Measurements from ENCODE around the gene ATG4B.

Gene ATG4B

GRCh38 chr2:241673797-241674725 lies 36.6 kb downstream of the ATG4B start:
- no peak for DNase-seq
- Histone ChIP-seq H3K9me3 (ENCODE audit: control insufficient read depth, low read length) (no peaks in the 10 kb centered on the region), H3K27me3 (replicated peaks; ENCODE audit: control insufficient read depth, insufficient read depth, low read length, poor library complexity, severe bottlenecking) (no peaks in the 10 kb centered on the region), H3K27ac (ENCODE audit: insufficient read depth, low read length, poor library complexity, severe bottlenecking) (no peak overlapping the region), H3K4me3 (ENCODE audit: insufficient read depth, low read depth, low read length, poor library complexity, severe bottlenecking) (no peak overlapping the region), H3K4me1 (ENCODE audit: control insufficient read depth, insufficient read depth, low read length, poor library complexity, severe bottlenecking) (no peaks in the 10 kb centered on the region), H3K36me3 (ENCODE audit: control insufficient read depth, insufficient read depth, low read length) (peaks cover 40% of the 10 kb centered on the region)

- H3K9me3 ChIP-seq (ENCODE audit: control insufficient read depth, low read length), result no peaks in the 10 kb centered on the region
- no peaks in the 10 kb centered on the region for H3K27me3 ChIP-seq (replicated peaks; ENCODE audit: control insufficient read depth, insufficient read depth, low read length, poor library complexity, severe bottlenecking)
- H3K4me1 ChIP-seq (ENCODE audit: control insufficient read depth, insufficient read depth, low read length, poor library complexity, severe bottlenecking), result no peaks in the 10 kb centered on the region
- no peak for DNase-seq
- no peak overlapping the region for H3K4me3 ChIP-seq (ENCODE audit: insufficient read depth, low read depth, low read length, poor library complexity, severe bottlenecking)
- H3K27ac ChIP-seq (ENCODE audit: insufficient read depth, low read length, poor library complexity, severe bottlenecking), result no peak overlapping the region
- H3K36me3 ChIP-seq (ENCODE audit: control insufficient read depth, insufficient read depth, low read length), result peaks cover 27% of the 10 kb centered on the region
Measured at GRCh38 chr2:241675885-241676284, 38.4 kb downstream of the ATG4B start.

GRCh38 chr2:241676665-241677064 lies 39.2 kb downstream of the ATG4B start:
- no peaks in the 10 kb centered on the region for H3K4me1 ChIP-seq (ENCODE audit: control insufficient read depth, insufficient read depth, low read length, poor library complexity, severe bottlenecking)
- no peak for DNase-seq
- peaks cover 27% of the 10 kb centered on the region for H3K36me3 ChIP-seq (ENCODE audit: control insufficient read depth, insufficient read depth, low read length)
- H3K9me3 ChIP-seq (ENCODE audit: control insufficient read depth, low read length), result no peaks in the 10 kb centered on the region
- H3K27ac ChIP-seq (ENCODE audit: insufficient read depth, low read length, poor library complexity, severe bottlenecking), result no peak overlapping the region
- H3K27me3 ChIP-seq (replicated peaks; ENCODE audit: control insufficient read depth, insufficient read depth, low read length, poor library complexity, severe bottlenecking), result no peaks in the 10 kb centered on the region
- no peak overlapping the region for H3K4me3 ChIP-seq (ENCODE audit: insufficient read depth, low read depth, low read length, poor library complexity, severe bottlenecking)

- no peaks in the 10 kb centered on the region for H3K27me3 ChIP-seq (replicated peaks; ENCODE audit: control insufficient read depth, insufficient read depth, low read length, poor library complexity, severe bottlenecking)
- no peak overlapping the region for H3K4me3 ChIP-seq (ENCODE audit: insufficient read depth, low read depth, low read length, poor library complexity, severe bottlenecking)
- H3K9me3 ChIP-seq (ENCODE audit: control insufficient read depth, low read length), result no peaks in the 10 kb centered on the region
- no peak for DNase-seq
- no peaks in the 10 kb centered on the region for H3K4me1 ChIP-seq (ENCODE audit: control insufficient read depth, insufficient read depth, low read length, poor library complexity, severe bottlenecking)
- H3K36me3 ChIP-seq (ENCODE audit: control insufficient read depth, insufficient read depth, low read length), result peaks cover 27% of the 10 kb centered on the region
- H3K27ac ChIP-seq (ENCODE audit: insufficient read depth, low read length, poor library complexity, severe bottlenecking), result no peak overlapping the region
Measured at GRCh38 chr2:241677392-241677791, 39.9 kb downstream of the ATG4B start.

GRCh38 chr2:241678307-241678706 lies 40.8 kb downstream of the ATG4B start:
- no peak overlapping the region for H3K4me3 ChIP-seq (ENCODE audit: insufficient read depth, low read depth, low read length, poor library complexity, severe bottlenecking)
- no peaks in the 10 kb centered on the region for H3K9me3 ChIP-seq (ENCODE audit: control insufficient read depth, low read length)
- no peaks in the 10 kb centered on the region for H3K27me3 ChIP-seq (replicated peaks; ENCODE audit: control insufficient read depth, insufficient read depth, low read length, poor library complexity, severe bottlenecking)
- H3K27ac ChIP-seq (ENCODE audit: insufficient read depth, low read length, poor library complexity, severe bottlenecking), result no peak overlapping the region
- no peaks in the 10 kb centered on the region for H3K4me1 ChIP-seq (ENCODE audit: control insufficient read depth, insufficient read depth, low read length, poor library complexity, severe bottlenecking)
- H3K36me3 ChIP-seq (ENCODE audit: control insufficient read depth, insufficient read depth, low read length), result peaks cover 27% of the 10 kb centered on the region
- DNase-seq, result no peak

GRCh38 chr2:241678784-241679540 lies 41.5 kb downstream of the ATG4B start:
- Histone ChIP-seq H3K27ac (ENCODE audit: insufficient read depth, low read length, poor library complexity, severe bottlenecking) (no peak overlapping the region), H3K36me3 (ENCODE audit: control insufficient read depth, insufficient read depth, low read length) (peaks cover 27% of the 10 kb centered on the region), H3K4me3 (ENCODE audit: insufficient read depth, low read depth, low read length, poor library complexity, severe bottlenecking) (no peak overlapping the region), H3K27me3 (replicated peaks; ENCODE audit: control insufficient read depth, insufficient read depth, low read length, poor library complexity, severe bottlenecking) (no peaks in the 10 kb centered on the region), H3K4me1 (ENCODE audit: control insufficient read depth, insufficient read depth, low read length, poor library complexity, severe bottlenecking) (no peaks in the 10 kb centered on the region), H3K9me3 (ENCODE audit: control insufficient read depth, low read length) (no peaks in the 10 kb centered on the region)
- no peak for DNase-seq

- H3K27me3 ChIP-seq (replicated peaks; ENCODE audit: control insufficient read depth, insufficient read depth, low read length, poor library complexity, severe bottlenecking), result no peaks in the 10 kb centered on the region
- H3K27ac ChIP-seq (ENCODE audit: insufficient read depth, low read length, poor library complexity, severe bottlenecking), result no peak overlapping the region
- peaks cover 27% of the 10 kb centered on the region for H3K36me3 ChIP-seq (ENCODE audit: control insufficient read depth, insufficient read depth, low read length)
- H3K9me3 ChIP-seq (ENCODE audit: control insufficient read depth, low read length), result no peaks in the 10 kb centered on the region
- no peaks in the 10 kb centered on the region for H3K4me1 ChIP-seq (ENCODE audit: control insufficient read depth, insufficient read depth, low read length, poor library complexity, severe bottlenecking)
- no peak overlapping the region for H3K4me3 ChIP-seq (ENCODE audit: insufficient read depth, low read depth, low read length, poor library complexity, severe bottlenecking)
- DNase-seq, result no peak
Measured at GRCh38 chr2:241680044-241680443, 42.6 kb downstream of the ATG4B start.

GRCh38 chr2:241680827-241681599 lies 43.5 kb downstream of the ATG4B start:
- Histone ChIP-seq H3K4me3 (ENCODE audit: insufficient read depth, low read depth, low read length, poor library complexity, severe bottlenecking) (no peak overlapping the region), H3K27ac (ENCODE audit: insufficient read depth, low read length, poor library complexity, severe bottlenecking) (no peak overlapping the region), H3K4me1 (ENCODE audit: control insufficient read depth, insufficient read depth, low read length, poor library complexity, severe bottlenecking) (peaks cover 2% of the 10 kb centered on the region), H3K27me3 (replicated peaks; ENCODE audit: control insufficient read depth, insufficient read depth, low read length, poor library complexity, severe bottlenecking) (no peaks in the 10 kb centered on the region), H3K9me3 (ENCODE audit: control insufficient read depth, low read length) (no peaks in the 10 kb centered on the region), H3K36me3 (ENCODE audit: control insufficient read depth, insufficient read depth, low read length) (peaks cover 25% of the 10 kb centered on the region)
- DNase-seq, result no peak

GRCh38 chr2:241686324-241686649 lies 48.8 kb downstream of the ATG4B start:
- no peak for DNase-seq
- H3K4me1 ChIP-seq (ENCODE audit: control insufficient read depth, insufficient read depth, low read length, poor library complexity, severe bottlenecking), result peaks cover 16% of the 10 kb centered on the region
- H3K36me3 ChIP-seq (ENCODE audit: control insufficient read depth, insufficient read depth, low read length), result peaks cover 16% of the 10 kb centered on the region

More at GRCh38 chr2:241686324-241686649, 48.8 kb downstream of the ATG4B start:
- Histone ChIP-seq H3K9me3 (ENCODE audit: control insufficient read depth, low read length) (no peaks in the 10 kb centered on the region), H3K27ac (ENCODE audit: insufficient read depth, low read length, poor library complexity, severe bottlenecking) (peak overlapping the region; percentile 61), H3K4me3 (ENCODE audit: insufficient read depth, low read depth, low read length, poor library complexity, severe bottlenecking) (peak overlapping the region; percentile 92), H3K27me3 (replicated peaks; ENCODE audit: control insufficient read depth, insufficient read depth, low read length, poor library complexity, severe bottlenecking) (no peaks in the 10 kb centered on the region)
